ENCODE results near the gene NACC2.

NACC2 gene

GRCh38 chr9:135960411-135961276 lies 134.4 kb downstream of the NACC2 start:
- Histone ChIP-seq H3K79me2 (ENCODE audit: control insufficient read depth, insufficient read depth, low read length, unreplicated experiment) (peaks cover 47% of the 10 kb centered on the region), H2AFZ (ENCODE audit: low read length, unreplicated experiment) (peak overlapping the region; percentile 90), H3K36me3 (ENCODE audit: insufficient read depth, low read length) (no peaks in the 10 kb centered on the region), H3K27me3 (ENCODE audit: insufficient read depth, low read length) (no peaks in the 10 kb centered on the region), H3K4me3 (ENCODE audit: low read depth, low read length) (peak overlapping the region; percentile 100), H3K27ac (ENCODE audit: low read depth, low read length) (peak overlapping the region; percentile 23; the same call in 1 of the 2 replicates), H3K4me1 (ENCODE audit: control insufficient read depth, insufficient read depth, low read length, unreplicated experiment) (peaks cover 3% of the 10 kb centered on the region)

GRCh38 chr9:135959814-135960213 lies 135.3 kb downstream of the NACC2 start:
- Histone ChIP-seq H3K27ac (ENCODE audit: low read depth, low read length) (no peak overlapping the region), H2AFZ (ENCODE audit: low read length, unreplicated experiment) (peak overlapping the region; percentile 90), H3K4me1 (ENCODE audit: control insufficient read depth, insufficient read depth, low read length, unreplicated experiment) (peaks cover 3% of the 10 kb centered on the region), H3K36me3 (ENCODE audit: insufficient read depth, low read length) (no peaks in the 10 kb centered on the region), H3K27me3 (ENCODE audit: insufficient read depth, low read length) (no peaks in the 10 kb centered on the region), H3K4me3 (ENCODE audit: low read depth, low read length) (peak overlapping the region; percentile 100), H3K79me2 (ENCODE audit: control insufficient read depth, insufficient read depth, low read length, unreplicated experiment) (peaks cover 48% of the 10 kb centered on the region)

DNA sequence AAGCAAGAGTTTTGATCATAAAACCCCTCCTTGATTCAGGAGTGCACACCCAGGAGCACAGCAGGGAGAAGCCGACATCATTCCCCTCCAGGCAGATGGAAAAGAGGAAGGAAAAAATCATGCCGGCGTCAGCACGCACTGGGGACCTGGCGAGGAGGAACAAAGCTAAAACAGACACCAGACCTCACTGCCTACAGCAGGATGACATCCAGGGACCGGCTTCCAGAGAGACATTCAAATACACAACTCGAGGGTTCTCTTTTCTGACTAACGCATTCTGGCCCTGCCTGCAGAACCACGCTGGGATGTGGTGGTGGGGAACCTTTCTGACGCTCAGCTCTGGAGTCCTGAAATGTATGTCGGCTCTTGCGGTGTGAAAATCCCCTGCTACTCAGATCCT lies 136.6 kb downstream of the NACC2 start:
- no peak overlapping the region; the same call in 1 of the 2 replicates for H3K4me3 ChIP-seq (ENCODE audit: low read depth, low read length)
- no peak overlapping the region for H2AFZ ChIP-seq (ENCODE audit: low read length, unreplicated experiment)
- H3K27me3 ChIP-seq (ENCODE audit: insufficient read depth, low read length): no peaks in the 10 kb centered on the region
- peaks cover 48% of the 10 kb centered on the region for H3K79me2 ChIP-seq (ENCODE audit: control insufficient read depth, insufficient read depth, low read length, unreplicated experiment)
- H3K36me3 ChIP-seq (ENCODE audit: insufficient read depth, low read length): no peaks in the 10 kb centered on the region
- H3K27ac ChIP-seq (ENCODE audit: low read depth, low read length): no peak overlapping the region
- peaks cover 3% of the 10 kb centered on the region for H3K4me1 ChIP-seq (ENCODE audit: control insufficient read depth, insufficient read depth, low read length, unreplicated experiment)

DNA sequence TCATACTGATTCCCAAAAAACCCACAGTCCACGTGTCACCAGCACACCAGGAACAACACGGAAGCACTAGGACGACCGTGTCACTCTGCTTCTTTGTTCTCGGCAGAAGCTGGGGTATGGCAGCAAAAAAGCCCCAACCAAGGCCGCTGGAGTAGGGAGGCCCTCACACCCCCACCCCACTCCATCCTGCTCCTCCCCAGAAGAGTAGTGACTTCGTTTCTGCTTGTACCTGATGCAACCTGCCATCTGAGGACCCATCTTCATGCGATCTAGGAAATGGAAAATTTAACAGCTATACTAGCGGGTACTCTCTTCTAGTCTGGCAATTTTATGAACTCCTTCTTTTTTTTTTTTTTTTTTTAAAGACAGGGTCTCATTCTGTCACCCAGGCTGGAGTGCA lies 137.7 kb downstream of the NACC2 start:
- peaks cover 48% of the 10 kb centered on the region for H3K79me2 ChIP-seq (ENCODE audit: control insufficient read depth, insufficient read depth, low read length, unreplicated experiment)

DNA sequence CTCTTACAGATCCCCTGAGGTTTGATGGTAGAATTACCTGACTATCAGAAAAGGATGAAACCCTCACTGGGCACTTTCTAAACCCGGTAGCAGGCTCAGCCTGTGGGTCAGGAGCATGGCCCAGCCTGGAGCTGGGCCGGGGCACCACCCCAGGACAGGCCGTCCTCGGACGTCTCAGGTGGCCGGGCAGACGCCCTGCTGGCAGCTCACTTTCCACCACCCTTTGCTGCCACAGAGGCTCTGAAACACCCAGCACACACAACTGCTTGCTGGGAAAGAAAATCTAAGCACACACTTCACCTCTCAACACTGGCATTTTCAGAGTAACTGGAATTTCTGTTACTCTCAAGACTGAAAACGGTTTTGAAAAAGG lies 138.3 kb downstream of the NACC2 start:
- H3K36me3 ChIP-seq (ENCODE audit: insufficient read depth, low read length): 0 out of 2 replicates have a peak, but pooled peaks cover 7% of the 10 kb centered on the region
- no peaks in the 10 kb centered on the region for H3K27me3 ChIP-seq (ENCODE audit: insufficient read depth, low read length)
- peaks cover 48% of the 10 kb centered on the region for H3K79me2 ChIP-seq (ENCODE audit: control insufficient read depth, insufficient read depth, low read length, unreplicated experiment)
- H2AFZ ChIP-seq (ENCODE audit: low read length, unreplicated experiment): no peak overlapping the region
- no peak overlapping the region for H3K4me3 ChIP-seq (ENCODE audit: low read depth, low read length)
- no peak overlapping the region for H3K27ac ChIP-seq (ENCODE audit: low read depth, low read length)
- peaks cover 3% of the 10 kb centered on the region for H3K4me1 ChIP-seq (ENCODE audit: control insufficient read depth, insufficient read depth, low read length, unreplicated experiment)

More for the DNA sequence above, 137.7 kb downstream of the NACC2 start:
- H3K27me3 ChIP-seq (ENCODE audit: insufficient read depth, low read length): no peaks in the 10 kb centered on the region
- 0 out of 2 replicates have a peak, but pooled peaks cover 6% of the 10 kb centered on the region for H3K36me3 ChIP-seq (ENCODE audit: insufficient read depth, low read length)
- H2AFZ ChIP-seq (ENCODE audit: low read length, unreplicated experiment): no peak overlapping the region
- H3K27ac ChIP-seq (ENCODE audit: low read depth, low read length): no peak overlapping the region
- H3K4me1 ChIP-seq (ENCODE audit: control insufficient read depth, insufficient read depth, low read length, unreplicated experiment): peaks cover 3% of the 10 kb centered on the region
- H3K4me3 ChIP-seq (ENCODE audit: low read depth, low read length): no peak overlapping the region
